ENCODE results near the gene AIFM1.

The AIFM1 gene

GRCh38 chrX:130176942-130177341, 11.3 kb upstream of the AIFM1 start:
- TF ChIP-seq TAF1 (IDR thresholded peaks at IDR 0.05; ENCODE audit: borderline replicate concordance, insufficient read depth, low read length) (no peak), POLR2AphosphoS5 (IDR thresholded peaks at IDR 0.05; ENCODE audit: low read depth, low read length) (no peak), SIN3A (IDR thresholded peaks at IDR 0.05; ENCODE audit: borderline replicate concordance, insufficient read depth, low read length) (no peak), FOXP2 (optimal IDR thresholded peaks at IDR 0.05; ENCODE audit: borderline replicate concordance, extremely low read depth, extremely low read length, insufficient read depth) (no peak)
- TF ChIP-seq, protein P1, sequence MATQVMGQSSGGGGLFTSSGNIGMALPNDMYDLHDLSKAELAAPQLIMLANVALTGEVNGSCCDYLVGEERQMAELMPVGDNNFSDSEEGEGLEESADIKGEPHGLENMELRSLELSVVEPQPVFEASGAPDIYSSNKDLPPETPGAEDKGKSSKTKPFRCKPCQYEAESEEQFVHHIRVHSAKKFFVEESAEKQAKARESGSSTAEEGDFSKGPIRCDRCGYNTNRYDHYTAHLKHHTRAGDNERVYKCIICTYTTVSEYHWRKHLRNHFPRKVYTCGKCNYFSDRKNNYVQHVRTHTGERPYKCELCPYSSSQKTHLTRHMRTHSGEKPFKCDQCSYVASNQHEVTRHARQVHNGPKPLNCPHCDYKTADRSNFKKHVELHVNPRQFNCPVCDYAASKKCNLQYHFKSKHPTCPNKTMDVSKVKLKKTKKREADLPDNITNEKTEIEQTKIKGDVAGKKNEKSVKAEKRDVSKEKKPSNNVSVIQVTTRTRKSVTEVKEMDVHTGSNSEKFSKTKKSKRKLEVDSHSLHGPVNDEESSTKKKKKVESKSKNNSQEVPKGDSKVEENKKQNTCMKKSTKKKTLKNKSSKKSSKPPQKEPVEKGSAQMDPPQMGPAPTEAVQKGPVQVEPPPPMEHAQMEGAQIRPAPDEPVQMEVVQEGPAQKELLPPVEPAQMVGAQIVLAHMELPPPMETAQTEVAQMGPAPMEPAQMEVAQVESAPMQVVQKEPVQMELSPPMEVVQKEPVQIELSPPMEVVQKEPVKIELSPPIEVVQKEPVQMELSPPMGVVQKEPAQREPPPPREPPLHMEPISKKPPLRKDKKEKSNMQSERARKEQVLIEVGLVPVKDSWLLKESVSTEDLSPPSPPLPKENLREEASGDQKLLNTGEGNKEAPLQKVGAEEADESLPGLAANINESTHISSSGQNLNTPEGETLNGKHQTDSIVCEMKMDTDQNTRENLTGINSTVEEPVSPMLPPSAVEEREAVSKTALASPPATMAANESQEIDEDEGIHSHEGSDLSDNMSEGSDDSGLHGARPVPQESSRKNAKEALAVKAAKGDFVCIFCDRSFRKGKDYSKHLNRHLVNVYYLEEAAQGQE (IDR thresholded peaks at IDR 0.05; ENCODE audit: insufficient read depth in 1 of 2, low read depth in 2 of 2, low read length in 2 of 2) = no peak

DNA sequence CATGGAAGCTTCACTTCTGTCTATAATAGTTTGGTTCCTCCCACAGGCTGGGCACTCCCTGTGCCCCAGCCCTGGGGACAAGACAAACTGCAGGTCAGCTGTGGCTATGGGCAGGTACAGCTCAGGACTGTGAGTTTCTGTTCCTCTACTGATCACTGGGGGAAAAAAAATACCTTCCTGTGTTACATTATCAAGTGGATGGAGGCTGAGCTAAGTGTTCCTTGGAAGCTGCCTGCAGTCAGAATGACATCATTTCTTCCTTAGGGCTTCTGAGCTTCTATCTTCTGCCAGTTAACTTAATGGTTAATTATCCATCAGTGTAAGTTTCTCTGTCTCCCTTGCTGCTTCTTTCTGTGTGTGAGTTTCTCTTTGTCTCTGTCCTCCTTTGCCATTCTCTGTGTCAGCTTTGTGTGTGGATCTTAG, 10.7 kb upstream of the AIFM1 start:
- TF ChIP-seq FOXP2 (optimal IDR thresholded peaks at IDR 0.05; ENCODE audit: borderline replicate concordance, extremely low read depth, extremely low read length, insufficient read depth) = no peak
- TF ChIP-seq TAF1 (IDR thresholded peaks at IDR 0.05; ENCODE audit: borderline replicate concordance, insufficient read depth, low read length) = no peak
- no peak for TF ChIP-seq POLR2AphosphoS5 (IDR thresholded peaks at IDR 0.05; ENCODE audit: low read depth, low read length)
- no peak for TF ChIP-seq SIN3A (IDR thresholded peaks at IDR 0.05; ENCODE audit: borderline replicate concordance, insufficient read depth, low read length)
- TF ChIP-seq, protein P1 (IDR thresholded peaks at IDR 0.05; ENCODE audit: insufficient read depth in 1 of 2, low read depth in 2 of 2, low read length in 2 of 2) = no peak

DNA sequence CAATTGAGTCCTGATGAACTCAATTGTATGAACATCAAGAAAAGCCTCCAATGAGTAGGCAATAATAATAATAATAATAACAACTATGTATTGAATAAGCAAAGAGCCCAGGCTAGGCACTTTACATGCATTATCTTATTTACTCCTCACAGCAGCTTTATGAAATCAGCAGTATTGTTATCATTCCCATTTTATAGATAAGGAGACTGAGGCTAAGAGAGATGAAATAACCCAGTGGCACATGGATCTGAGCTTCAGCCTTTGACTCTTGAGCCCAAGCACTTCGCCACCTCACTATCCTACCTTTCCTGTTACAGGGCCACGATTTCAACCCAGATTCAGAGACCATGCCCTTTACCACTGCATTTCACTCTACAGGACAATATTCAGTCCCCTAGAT, 9.3 kb upstream of the AIFM1 start:
- TF ChIP-seq, protein P1 (IDR thresholded peaks at IDR 0.05; ENCODE audit: insufficient read depth in 1 of 2, low read depth in 2 of 2, low read length in 2 of 2) = no peak
- no peak for TF ChIP-seq SIN3A (IDR thresholded peaks at IDR 0.05; ENCODE audit: borderline replicate concordance, insufficient read depth, low read length)
- no peak for TF ChIP-seq FOXP2 (optimal IDR thresholded peaks at IDR 0.05; ENCODE audit: borderline replicate concordance, extremely low read depth, extremely low read length, insufficient read depth)
- no peak for TF ChIP-seq TAF1 (IDR thresholded peaks at IDR 0.05; ENCODE audit: borderline replicate concordance, insufficient read depth, low read length)
- TF ChIP-seq POLR2AphosphoS5 (IDR thresholded peaks at IDR 0.05; ENCODE audit: low read depth, low read length) = no peak

DNA sequence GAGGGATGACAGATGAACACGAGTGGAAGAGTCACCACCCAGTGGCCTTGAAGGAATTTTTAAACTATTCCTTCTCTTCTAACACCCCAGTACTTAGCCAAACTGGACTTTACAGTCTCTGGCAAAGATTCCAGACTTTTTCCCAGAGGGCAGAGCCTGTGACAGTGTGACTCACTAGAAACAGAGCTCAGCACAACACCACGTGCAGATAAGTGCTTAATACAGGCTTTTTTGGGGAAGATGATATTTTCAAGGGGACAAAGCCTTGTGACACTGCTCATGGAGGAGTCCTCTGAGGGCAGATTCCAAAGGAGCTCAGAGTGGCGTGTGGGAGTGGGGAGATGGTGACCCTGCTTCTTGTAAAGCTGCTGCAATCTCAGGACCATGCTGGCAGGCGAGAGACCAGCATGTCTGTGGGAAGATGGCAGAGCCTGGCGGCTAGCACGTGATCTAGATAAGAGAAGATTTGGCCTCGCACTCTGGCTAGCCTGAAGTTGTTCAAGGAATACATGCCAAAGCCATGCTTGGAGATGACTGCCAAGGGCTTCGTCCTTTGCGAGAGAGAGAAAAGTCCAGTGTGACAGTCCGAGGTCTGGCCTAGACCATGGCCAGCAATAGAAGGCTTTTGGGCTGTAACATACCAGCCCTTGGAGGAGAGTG, 8.5 kb upstream of the AIFM1 start:
- TF ChIP-seq FOXP2 (optimal IDR thresholded peaks at IDR 0.05; ENCODE audit: borderline replicate concordance, extremely low read depth, extremely low read length, insufficient read depth) (no peak), TAF1 (IDR thresholded peaks at IDR 0.05; ENCODE audit: borderline replicate concordance, insufficient read depth, low read length) (no peak), POLR2AphosphoS5 (IDR thresholded peaks at IDR 0.05; ENCODE audit: low read depth, low read length) (no peak), SIN3A (IDR thresholded peaks at IDR 0.05; ENCODE audit: borderline replicate concordance, insufficient read depth, low read length) (no peak)
- TF ChIP-seq, protein P1 (IDR thresholded peaks at IDR 0.05; ENCODE audit: insufficient read depth in 1 of 2, low read depth in 2 of 2, low read length in 2 of 2) = no peak

Measured in PFSK-1 (cell line).